Measurements from ENCODE around the gene ENDOU. TPM values are rescaled to one million over a fixed set of nuclear protein-coding genes. Genes with fewer than 3 reads are reported as not detected.

ENDOU gene
- total RNA-seq, 1 donor from 2014 or later = not detected

- H3K27me3 ChIP-seq (ENCODE audit: low read depth) = no peaks in the 10 kb centered on the region
- H3K27ac ChIP-seq = no peak overlapping the region
- H3K36me3 ChIP-seq = no peaks in the 10 kb centered on the region
- no peak for TF ChIP-seq CTCF (IDR thresholded peaks at IDR 0.05)
- peaks cover 44% of the 10 kb centered on the region for H3K4me1 ChIP-seq
- intact Hi-C loops (cut with DNase I) = no loop called here
- no peaks in the 10 kb centered on the region for H3K9me3 ChIP-seq
- no peak overlapping the region for H3K4me3 ChIP-seq
- ATAC-seq = no peak
- DNase-seq = no peak
Observed at GRCh38 chr12:47711448-47711847, 13.8 kb downstream of the ENDOU start.

GRCh38 chr12:47710278-47710677 is 15.0 kb downstream of the ENDOU start:
- H3K9me3 ChIP-seq = no peaks in the 10 kb centered on the region
- DNase-seq (no peak), ATAC-seq (no peak)
- intact Hi-C loops (cut with DNase I) = no loop called here
- H3K27ac ChIP-seq = no peak overlapping the region
- peaks cover 36% of the 10 kb centered on the region for H3K4me1 ChIP-seq
- no peak overlapping the region for H3K4me3 ChIP-seq
- H3K27me3 ChIP-seq (ENCODE audit: low read depth) = no peaks in the 10 kb centered on the region
- no peak for TF ChIP-seq CTCF (IDR thresholded peaks at IDR 0.05)
- no peaks in the 10 kb centered on the region for H3K36me3 ChIP-seq

GRCh38 chr12:47709671-47710070 is 15.6 kb downstream of the ENDOU start:
- DNase-seq = no peak
- Histone ChIP-seq H3K4me3 (no peak overlapping the region), H3K27ac (no peak overlapping the region), H3K36me3 (no peaks in the 10 kb centered on the region), H3K9me3 (no peaks in the 10 kb centered on the region), H3K4me1 (peaks cover 35% of the 10 kb centered on the region), H3K27me3 (ENCODE audit: low read depth) (no peaks in the 10 kb centered on the region)
- TF ChIP-seq CTCF (IDR thresholded peaks at IDR 0.05) = no peak
- intact Hi-C loops (cut with DNase I) = no loop called here
- no peak for ATAC-seq

- Histone ChIP-seq H3K27me3 (ENCODE audit: low read depth) (no peaks in the 10 kb centered on the region), H3K9me3 (no peaks in the 10 kb centered on the region), H3K36me3 (no peaks in the 10 kb centered on the region), H3K4me1 (peaks cover 33% of the 10 kb centered on the region), H3K27ac (no peak overlapping the region), H3K4me3 (no peak overlapping the region)
- DNase-seq (no peak), ATAC-seq (no peak)
- intact Hi-C loops (cut with DNase I) = no loop called here
- no peak for TF ChIP-seq CTCF (IDR thresholded peaks at IDR 0.05)
Observed at GRCh38 chr12:47709237-47709636, 16.1 kb downstream of the ENDOU start.

- H3K4me1 ChIP-seq = peaks cover 35% of the 10 kb centered on the region
- TF ChIP-seq CTCF (IDR thresholded peaks at IDR 0.05) = no peak
- no peak overlapping the region for H3K4me3 ChIP-seq
- DNase-seq = no peak
- H3K27me3 ChIP-seq (ENCODE audit: low read depth) = no peaks in the 10 kb centered on the region
- intact Hi-C loops (cut with DNase I) = no loop called here
- no peaks in the 10 kb centered on the region for H3K9me3 ChIP-seq
- no peaks in the 10 kb centered on the region for H3K36me3 ChIP-seq
- ATAC-seq = no peak
- H3K27ac ChIP-seq = peak overlapping the region; percentile 24
Observed at GRCh38 chr12:47707905-47708543, 17.3 kb downstream of the ENDOU start.

Measured in lower lobe of right lung (tissue), 2 donors.